IPS DF 6.9 (cell line): Measurements from ENCODE around the gene ESD.
A peak's percentile ranks its signal among the peaks of the same experiment; 100 is the strongest.
"Not testable (repeated sequence)": the region's sequence is repeated elsewhere in the genome, so short reads cannot be mapped to it uniquely, and the experiment has no call there.

Experiments
- DNase-seq: peaks from one replicate; pipeline ENCODE4 v3.0.0-alpha.2; 2013; ENCODE audit warnings: low read depth, low spot score
- H3K27ac ChIP-seq: one replicate; pipeline ENCODE4 v1.5.1; 2013; ENCODE audit warnings: low read length, control low read depth
- H3K27me3 ChIP-seq: 2 replicates; pipeline ENCODE4 v1.6.1; 2013; ENCODE audit warnings: mild to moderate bottlenecking, low read length; ENCODE audit not compliant: control insufficient read depth, insufficient read depth
- H3K36me3 ChIP-seq: 2 replicates; pipeline ENCODE4 v1.6.1; 2013; ENCODE audit warnings: low read length; ENCODE audit not compliant: control insufficient read depth, insufficient read depth
- H3K4me1 ChIP-seq: 2 replicates; pipeline ENCODE4 v1.6.1; 2013; ENCODE audit warnings: low read length; ENCODE audit not compliant: control insufficient read depth, insufficient read depth
- H3K4me3 ChIP-seq: 2 replicates; pipeline ENCODE4 v1.5.1; 2013; ENCODE audit warnings: mild to moderate bottlenecking, low read length
- H3K9me3 ChIP-seq: 2 replicates; pipeline ENCODE4 v1.6.1; 2013; ENCODE audit warnings: low read length, inconsistent platforms; ENCODE audit not compliant: control insufficient read depth, insufficient read depth
- WGBS: extraction: QIAGEN DNeasy Blood & Tissue Kit; methylation state at CpG from one replicate; pipeline ENCODE4 v1.1.7; 2013; ENCODE audit warnings: mixed read lengths, missing lambda C conversion rate; ENCODE audit not compliant: insufficient read length, insufficient coverage; 5-methylcytosine and 5-hydroxymethylcytosine counted together

The ESD gene

GRCh38 chr13:46817095-46817494 is 20.1 kb upstream of the ESD start:
- no CpG with 5 or more reads among the region's 1 CpG for WGBS
- H3K27ac ChIP-seq, result no peak overlapping the region
- DNase-seq, result no peak
- H3K9me3 ChIP-seq, result no peaks in the 10 kb centered on the region
- H3K4me3 ChIP-seq, result no peak overlapping the region
- H3K4me1 ChIP-seq, result no peaks in the 10 kb centered on the region
- H3K27me3 ChIP-seq, result no peaks in the 10 kb centered on the region
- no peaks in the 10 kb centered on the region for H3K36me3 ChIP-seq

- Histone ChIP-seq H3K4me3 (no peak overlapping the region), H3K27me3 (no peaks in the 10 kb centered on the region), H3K27ac (no peak overlapping the region), H3K9me3 (no peaks in the 10 kb centered on the region), H3K36me3 (no peaks in the 10 kb centered on the region), H3K4me1 (no peaks in the 10 kb centered on the region)
- no CpG with 5 or more reads among the region's 1 CpG for WGBS
- DNase-seq, result no peak
These were observed 19.4 kb upstream of the ESD start for GRCh38 chr13:46816371-46816770.

GRCh38 chr13:46812301-46812797 is 15.4 kb upstream of the ESD start:
- Histone ChIP-seq H3K9me3 (no peaks in the 10 kb centered on the region), H3K36me3 (no peaks in the 10 kb centered on the region), H3K4me3 (no peak overlapping the region), H3K27ac (no peak overlapping the region), H3K27me3 (no peaks in the 10 kb centered on the region), H3K4me1 (no peaks in the 10 kb centered on the region)
- DNase-seq, result no peak

- Histone ChIP-seq H3K9me3 (no peaks in the 10 kb centered on the region), H3K27ac (no peak overlapping the region)
- WGBS, result no CpG with 5 or more reads among the region's 5 CpGs
These were observed 13.5 kb upstream of the ESD start for GRCh38 chr13:46810440-46810839.

GRCh38 chr13:46804921-46805320 is 8.0 kb upstream of the ESD start:
- no CpG with 5 or more reads among the region's 1 CpG for WGBS
- not testable (repeated sequence) for H3K27me3 ChIP-seq, H3K4me3 ChIP-seq, H3K27ac ChIP-seq, H3K9me3 ChIP-seq, H3K4me1 ChIP-seq, DNase-seq, H3K36me3 ChIP-seq

More at GRCh38 chr13:46810440-46810839, 13.5 kb upstream of the ESD start:
- no peak for DNase-seq
- no peak overlapping the region for H3K4me3 ChIP-seq
- no peaks in the 10 kb centered on the region for H3K4me1 ChIP-seq
- no peaks in the 10 kb centered on the region for H3K36me3 ChIP-seq
- H3K27me3 ChIP-seq, result no peaks in the 10 kb centered on the region

- no peaks in the 10 kb centered on the region for H3K36me3 ChIP-seq
- no peak overlapping the region for H3K4me3 ChIP-seq
- WGBS, result no CpG with 5 or more reads among the region's 3 CpGs
- no peaks in the 10 kb centered on the region for H3K4me1 ChIP-seq
- DNase-seq, result no peak
- no peaks in the 10 kb centered on the region for H3K9me3 ChIP-seq
- H3K27ac ChIP-seq, result no peak overlapping the region
- H3K27me3 ChIP-seq, result no peaks in the 10 kb centered on the region
These were observed 7.4 kb upstream of the ESD start for GRCh38 chr13:46804391-46804815.

GRCh38 chr13:46803586-46803985 is 6.6 kb upstream of the ESD start:
- Histone ChIP-seq H3K36me3 (no peaks in the 10 kb centered on the region), H3K9me3 (no peaks in the 10 kb centered on the region), H3K4me1 (no peaks in the 10 kb centered on the region), H3K4me3 (no peak overlapping the region), H3K27ac (no peak overlapping the region), H3K27me3 (no peaks in the 10 kb centered on the region)
- no peak for DNase-seq
- WGBS, result no CpG with 5 or more reads among the region's 5 CpGs

GRCh38 chr13:46801858-46802257 is 4.9 kb upstream of the ESD start:
- no peak overlapping the region for H3K4me3 ChIP-seq
- H3K9me3 ChIP-seq, result no peaks in the 10 kb centered on the region
- H3K27me3 ChIP-seq, result no peaks in the 10 kb centered on the region
- H3K27ac ChIP-seq, result no peak overlapping the region
- H3K4me1 ChIP-seq, result peaks cover 2% of the 10 kb centered on the region; the same call in 1 of the 2 replicates
- no CpG with 5 or more reads among the region's 1 CpG for WGBS
- no peaks in the 10 kb centered on the region for H3K36me3 ChIP-seq
- no peak for DNase-seq

- Histone ChIP-seq H3K9me3 (no peaks in the 10 kb centered on the region), H3K36me3 (no peaks in the 10 kb centered on the region), H3K27me3 (no peaks in the 10 kb centered on the region), H3K27ac (no peak overlapping the region), H3K4me3 (no peak overlapping the region), H3K4me1 (peaks cover 2% of the 10 kb centered on the region; the same call in 1 of the 2 replicates)
- DNase-seq, result no peak
- no CpG with 5 or more reads among the region's 4 CpGs for WGBS
These were observed 2.2 kb upstream of the ESD start for GRCh38 chr13:46799139-46799538.

GRCh38 chr13:46797501-46798237 is 708 bp upstream of the ESD start:
- WGBS, result no CpG with 5 or more reads among the region's 9 CpGs
- no peak overlapping the region for H3K27ac ChIP-seq
- DNase-seq, result no peak

GRCh38 chr13:46796129-46796514 is 839 bp downstream of the ESD start:
- H3K27ac ChIP-seq, result no peak overlapping the region

More at GRCh38 chr13:46797501-46798237, 708 bp upstream of the ESD start:
- no peaks in the 10 kb centered on the region for H3K9me3 ChIP-seq
- H3K27me3 ChIP-seq, result no peaks in the 10 kb centered on the region
- H3K4me3 ChIP-seq, result no peak overlapping the region; the same call in 1 of the 2 replicates
- peaks cover 2% of the 10 kb centered on the region; the same call in 1 of the 2 replicates for H3K4me1 ChIP-seq
- no peaks in the 10 kb centered on the region for H3K36me3 ChIP-seq

More at GRCh38 chr13:46796129-46796514, 839 bp downstream of the ESD start:
- Histone ChIP-seq H3K36me3 (no peaks in the 10 kb centered on the region), H3K9me3 (no peaks in the 10 kb centered on the region), H3K27me3 (no peaks in the 10 kb centered on the region), H3K4me1 (peaks cover 2% of the 10 kb centered on the region; the same call in 1 of the 2 replicates), H3K4me3 (peak overlapping the region; percentile 97; the same call in 1 of the 2 replicates)
- no peak for DNase-seq
- WGBS, result no CpG with 5 or more reads among the region's 5 CpGs
